ENCODE data around the gene OCA2.

Gene OCA2

GRCh38 chr15:28104326-28104725 lies 5.2 kb upstream of the OCA2 start:
- H3K4me1 ChIP-seq (ENCODE audit: control insufficient read depth, insufficient read depth, low read length): peaks cover 2% of the 10 kb centered on the region
- H3K4me3 ChIP-seq (ENCODE audit: low read length): no peak overlapping the region
- H3K27ac ChIP-seq (ENCODE audit: low read length): no peak overlapping the region
- no peak for DNase-seq (ENCODE audit: low read depth, low spot score)
- peaks cover 29% of the 10 kb centered on the region for H3K27me3 ChIP-seq (ENCODE audit: control insufficient read depth, insufficient read depth, low read length)
- H3K36me3 ChIP-seq (ENCODE audit: control insufficient read depth, insufficient read depth, low read length): no peaks in the 10 kb centered on the region
- H3K9me3 ChIP-seq (ENCODE audit: control insufficient read depth, insufficient read depth, low read length): no peaks in the 10 kb centered on the region
- 100% methylated on average over 1 of the region's 10 CpGs for WGBS (ENCODE audit: insufficient coverage, insufficient read length)

GRCh38 chr15:28103831-28104230 lies 4.7 kb upstream of the OCA2 start:
- Histone ChIP-seq H3K27me3 (ENCODE audit: control insufficient read depth, insufficient read depth, low read length) (peaks cover 31% of the 10 kb centered on the region), H3K27ac (ENCODE audit: low read length) (no peak overlapping the region), H3K36me3 (ENCODE audit: control insufficient read depth, insufficient read depth, low read length) (no peaks in the 10 kb centered on the region), H3K4me1 (ENCODE audit: control insufficient read depth, insufficient read depth, low read length) (peaks cover 2% of the 10 kb centered on the region), H3K9me3 (ENCODE audit: control insufficient read depth, insufficient read depth, low read length) (no peaks in the 10 kb centered on the region), H3K4me3 (ENCODE audit: low read length) (no peak overlapping the region)
- DNase-seq (ENCODE audit: low read depth, low spot score): no peak
- WGBS (ENCODE audit: insufficient coverage, insufficient read length): no CpG with 5 or more reads among the region's 10 CpGs

- Histone ChIP-seq H3K27me3 (ENCODE audit: control insufficient read depth, insufficient read depth, low read length) (peaks cover 42% of the 10 kb centered on the region), H3K36me3 (ENCODE audit: control insufficient read depth, insufficient read depth, low read length) (no peaks in the 10 kb centered on the region)
- no CpG with 5 or more reads among the region's 10 CpGs for WGBS (ENCODE audit: insufficient coverage, insufficient read length)
Observed at GRCh38 chr15:28101983-28102441, 2.9 kb upstream of the OCA2 start.

GRCh38 chr15:28101201-28101600 lies 2.1 kb upstream of the OCA2 start:
- no CpG with 5 or more reads among the region's 8 CpGs for WGBS (ENCODE audit: insufficient coverage, insufficient read length)
- Histone ChIP-seq H3K4me3 (ENCODE audit: low read length) (no peak overlapping the region), H3K36me3 (ENCODE audit: control insufficient read depth, insufficient read depth, low read length) (no peaks in the 10 kb centered on the region), H3K9me3 (ENCODE audit: control insufficient read depth, insufficient read depth, low read length) (no peaks in the 10 kb centered on the region), H3K27ac (ENCODE audit: low read length) (no peak overlapping the region), H3K4me1 (ENCODE audit: control insufficient read depth, insufficient read depth, low read length) (peaks cover 2% of the 10 kb centered on the region; the same call in 1 of the 2 replicates), H3K27me3 (ENCODE audit: control insufficient read depth, insufficient read depth, low read length) (peaks cover 42% of the 10 kb centered on the region)
- DNase-seq (ENCODE audit: low read depth, low spot score): no peak

More at GRCh38 chr15:28101983-28102441, 2.9 kb upstream of the OCA2 start:
- Histone ChIP-seq H3K4me1 (ENCODE audit: control insufficient read depth, insufficient read depth, low read length) (peaks cover 2% of the 10 kb centered on the region), H3K9me3 (ENCODE audit: control insufficient read depth, insufficient read depth, low read length) (no peaks in the 10 kb centered on the region), H3K27ac (ENCODE audit: low read length) (no peak overlapping the region), H3K4me3 (ENCODE audit: low read length) (no peak overlapping the region)
- DNase-seq (ENCODE audit: low read depth, low spot score): no peak

- Histone ChIP-seq H3K4me1 (ENCODE audit: control insufficient read depth, insufficient read depth, low read length) (peaks cover 4% of the 10 kb centered on the region; the same call in 1 of the 2 replicates), H3K9me3 (ENCODE audit: control insufficient read depth, insufficient read depth, low read length) (no peaks in the 10 kb centered on the region), H3K27ac (ENCODE audit: low read length) (no peak overlapping the region), H3K27me3 (ENCODE audit: control insufficient read depth, insufficient read depth, low read length) (peaks cover 41% of the 10 kb centered on the region), H3K36me3 (ENCODE audit: control insufficient read depth, insufficient read depth, low read length) (no peaks in the 10 kb centered on the region), H3K4me3 (ENCODE audit: low read length) (no peak overlapping the region)
- WGBS (ENCODE audit: insufficient coverage, insufficient read length): no CpG with 5 or more reads among the region's 20 CpGs
- no peak for DNase-seq (ENCODE audit: low read depth, low spot score)
Observed at GRCh38 chr15:28100516-28101195, 1.5 kb upstream of the OCA2 start.

GRCh38 chr15:28099555-28100140 lies 533 bp upstream of the OCA2 start:
- H3K4me3 ChIP-seq (ENCODE audit: low read length): no peak overlapping the region; the same call in 1 of the 2 replicates
- H3K9me3 ChIP-seq (ENCODE audit: control insufficient read depth, insufficient read depth, low read length): no peaks in the 10 kb centered on the region
- WGBS (ENCODE audit: insufficient coverage, insufficient read length): no CpG with 5 or more reads among the region's 16 CpGs
- H3K27ac ChIP-seq (ENCODE audit: low read length): no peak overlapping the region
- H3K4me1 ChIP-seq (ENCODE audit: control insufficient read depth, insufficient read depth, low read length): peaks cover 6% of the 10 kb centered on the region
- peaks cover 50% of the 10 kb centered on the region for H3K27me3 ChIP-seq (ENCODE audit: control insufficient read depth, insufficient read depth, low read length)
- DNase-seq (ENCODE audit: low read depth, low spot score): no peak
- H3K36me3 ChIP-seq (ENCODE audit: control insufficient read depth, insufficient read depth, low read length): no peaks in the 10 kb centered on the region

GRCh38 chr15:28098360-28098765 lies 752 bp downstream of the OCA2 start:
- Histone ChIP-seq H3K36me3 (ENCODE audit: control insufficient read depth, insufficient read depth, low read length) (no peaks in the 10 kb centered on the region), H3K9me3 (ENCODE audit: control insufficient read depth, insufficient read depth, low read length) (no peaks in the 10 kb centered on the region), H3K4me3 (ENCODE audit: low read length) (no peak overlapping the region), H3K27me3 (ENCODE audit: control insufficient read depth, insufficient read depth, low read length) (peaks cover 57% of the 10 kb centered on the region), H3K27ac (ENCODE audit: low read length) (no peak overlapping the region), H3K4me1 (ENCODE audit: control insufficient read depth, insufficient read depth, low read length) (peaks cover 10% of the 10 kb centered on the region)
- DNase-seq (ENCODE audit: low read depth, low spot score): no peak
- WGBS (ENCODE audit: insufficient coverage, insufficient read length): no CpG with 5 or more reads among the region's 11 CpGs

GRCh38 chr15:28097656-28098359 lies 1.3 kb downstream of the OCA2 start:
- no peak for DNase-seq (ENCODE audit: low read depth, low spot score)

GRCh38 chr15:28096670-28097431 lies 2.3 kb downstream of the OCA2 start:
- Histone ChIP-seq H3K4me1 (ENCODE audit: control insufficient read depth, insufficient read depth, low read length) (peaks cover 10% of the 10 kb centered on the region), H3K4me3 (ENCODE audit: low read length) (peak overlapping the region; percentile 16; the same call in 1 of the 2 replicates), H3K27ac (ENCODE audit: low read length) (no peak overlapping the region), H3K36me3 (ENCODE audit: control insufficient read depth, insufficient read depth, low read length) (no peaks in the 10 kb centered on the region), H3K27me3 (ENCODE audit: control insufficient read depth, insufficient read depth, low read length) (peaks cover 57% of the 10 kb centered on the region), H3K9me3 (ENCODE audit: control insufficient read depth, insufficient read depth, low read length) (no peaks in the 10 kb centered on the region)
- DNase-seq (ENCODE audit: low read depth, low spot score): no peak
- WGBS (ENCODE audit: insufficient coverage, insufficient read length): no CpG with 5 or more reads among the region's 72 CpGs

More at GRCh38 chr15:28097656-28098359, 1.3 kb downstream of the OCA2 start:
- H3K36me3 ChIP-seq (ENCODE audit: control insufficient read depth, insufficient read depth, low read length): no peaks in the 10 kb centered on the region
- H3K4me1 ChIP-seq (ENCODE audit: control insufficient read depth, insufficient read depth, low read length): peaks cover 10% of the 10 kb centered on the region
- peaks cover 57% of the 10 kb centered on the region for H3K27me3 ChIP-seq (ENCODE audit: control insufficient read depth, insufficient read depth, low read length)
- H3K9me3 ChIP-seq (ENCODE audit: control insufficient read depth, insufficient read depth, low read length): no peaks in the 10 kb centered on the region
- no peak overlapping the region for H3K27ac ChIP-seq (ENCODE audit: low read length)
- H3K4me3 ChIP-seq (ENCODE audit: low read length): no peak overlapping the region
- no CpG with 5 or more reads among the region's 5 CpGs for WGBS (ENCODE audit: insufficient coverage, insufficient read length)

GRCh38 chr15:28096411-28096669 lies 2.8 kb downstream of the OCA2 start:
- no peak for DNase-seq (ENCODE audit: low read depth, low spot score)
- no peak overlapping the region for H3K27ac ChIP-seq (ENCODE audit: low read length)
- whole genome bisulfite sequencing (ENCODE audit: insufficient coverage, insufficient read length): no CpG with 5 or more reads among the region's 13 CpGs
- H3K4me3 ChIP-seq (ENCODE audit: low read length): peak overlapping the region; percentile 16; the same call in 1 of the 2 replicates
- H3K27me3 ChIP-seq (ENCODE audit: control insufficient read depth, insufficient read depth, low read length): peaks cover 57% of the 10 kb centered on the region
- no peaks in the 10 kb centered on the region for H3K36me3 ChIP-seq (ENCODE audit: control insufficient read depth, insufficient read depth, low read length)
- no peaks in the 10 kb centered on the region for H3K9me3 ChIP-seq (ENCODE audit: control insufficient read depth, insufficient read depth, low read length)
- H3K4me1 ChIP-seq (ENCODE audit: control insufficient read depth, insufficient read depth, low read length): peaks cover 10% of the 10 kb centered on the region
